GM13976 (cell line): ENCODE measurements around the gene MAD1L1.

Source experiments
- DNase-seq: peaks from one replicate; pipeline ENCODE4 v3.0.0; 2012; ENCODE audit warnings: low spot score
- CTCF ChIP-seq: IDR thresholded peaks from 2 replicates; pipeline ENCODE4 v1.5.1; 2012; ENCODE audit warnings: borderline replicate concordance, mild to moderate bottlenecking; ENCODE audit not compliant: insufficient read depth; ENCODE audit errors: extremely low read depth, missing control alignments, control extremely low read depth
- in situ Hi-C: fragments of 300-500 bp; cut with MboI; formaldehyde crosslinking; loops from one replicate; pipeline ENCODE4 v1.12.0; 2022; ENCODE audit warnings: low sequenced_read_pairs, mixed read lengths, inconsistent platforms; ENCODE audit not compliant: unreplicated experiment

Gene MAD1L1

GRCh38 chr7:2170576-2171521, 61.9 kb downstream of the MAD1L1 start:
- TF ChIP-seq CTCF, result no peak
- in situ Hi-C loops, result no loop called here
- no peak for DNase-seq

GRCh38 chr7:2169923-2170575, 62.7 kb downstream of the MAD1L1 start:
- DNase-seq, result no peak
- in situ Hi-C loops, result no loop called here
- no peak for TF ChIP-seq CTCF

GRCh38 chr7:2168615-2169311, 64.0 kb downstream of the MAD1L1 start:
- DNase-seq, result peak; percentile 32
- in situ Hi-C loops, result no loop called here
- TF ChIP-seq CTCF, result no peak

- no peak for DNase-seq
- no peak for TF ChIP-seq CTCF
- in situ Hi-C loops, result no loop called here
Observed at GRCh38 chr7:2166625-2167280, 66.0 kb downstream of the MAD1L1 start.

GRCh38 chr7:2165610-2166594, 66.8 kb downstream of the MAD1L1 start:
- no peak for TF ChIP-seq CTCF
- in situ Hi-C loops, result no loop called here
- peak; percentile 89 for DNase-seq
